Measurements from ENCODE around the gene TMEM218. TPM values are rescaled to one million over a fixed set of nuclear protein-coding genes. Genes with fewer than 3 reads are reported as not detected.

TMEM218 gene
- total RNA-seq, 1 donor from 2014 or later: 33.2 TPM

DNA sequence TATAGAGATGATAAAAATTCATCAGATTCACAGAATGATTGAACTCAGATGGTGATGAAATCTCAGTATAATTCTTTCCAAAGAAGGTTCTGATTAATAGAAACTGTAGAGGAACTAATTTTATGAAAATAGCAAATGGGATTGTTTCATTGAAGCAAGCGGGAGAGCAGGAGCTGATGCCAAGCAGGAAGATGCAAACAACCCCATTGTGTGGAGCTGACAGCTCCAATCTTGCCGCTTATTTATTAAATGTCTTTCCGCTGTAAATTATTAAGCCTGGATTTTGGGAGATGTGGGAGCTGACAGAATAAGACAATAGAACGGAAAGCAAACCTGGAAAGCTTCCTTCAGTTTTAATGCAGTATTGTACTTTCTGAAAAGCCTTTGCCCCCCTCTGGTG is 6.0 kb upstream of the TMEM218 start:
- no peak overlapping the region for H3K4me3 Mint-ChIP-seq
- no peak for DNase-seq (ENCODE audit: extremely low spot score, unreplicated experiment)
- no peak overlapping the region for H3K27ac Mint-ChIP-seq
- peaks cover 24% of the 10 kb centered on the region for H3K27me3 Mint-ChIP-seq
- no peaks in the 10 kb centered on the region for H3K36me3 Mint-ChIP-seq
- no peak for TF ChIP-seq CTCF (conservative IDR thresholded peaks at IDR 0.05)
- peaks cover 18% of the 10 kb centered on the region for H3K9me3 Mint-ChIP-seq
- H3K4me1 Mint-ChIP-seq (ENCODE audit: unreplicated experiment): peaks cover 4% of the 10 kb centered on the region

DNA sequence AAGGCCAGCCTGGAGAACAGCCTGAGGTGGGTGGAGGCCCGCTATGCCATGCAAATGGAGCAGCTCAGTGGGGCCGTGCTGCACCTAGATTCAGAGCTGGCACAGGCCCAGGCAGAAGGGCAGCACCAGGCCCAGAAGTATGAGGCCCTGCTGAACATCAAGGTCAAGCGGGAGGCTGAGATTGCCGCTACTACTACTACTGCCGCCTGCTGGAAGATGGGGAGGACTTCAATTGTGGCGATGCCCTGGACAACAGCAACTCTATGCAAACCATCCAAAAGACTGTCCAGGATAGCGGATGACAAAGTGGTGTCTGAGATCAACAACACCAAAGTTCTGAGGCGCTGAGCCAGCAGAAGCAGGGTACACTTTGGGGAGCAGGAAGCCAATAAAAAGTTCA is 3.1 kb upstream of the TMEM218 start:
- Mint-ChIP-seq H3K27ac (no peak overlapping the region), H3K36me3 (peaks cover 4% of the 10 kb centered on the region), H3K9me3 (peaks cover 23% of the 10 kb centered on the region), H3K4me1 (ENCODE audit: unreplicated experiment) (peaks cover 19% of the 10 kb centered on the region), H3K4me3 (no peak overlapping the region), H3K27me3 (peaks cover 17% of the 10 kb centered on the region)
- peak; percentile 24 for TF ChIP-seq CTCF (conservative IDR thresholded peaks at IDR 0.05)
- DNase-seq (ENCODE audit: extremely low spot score, unreplicated experiment): no peak

DNA sequence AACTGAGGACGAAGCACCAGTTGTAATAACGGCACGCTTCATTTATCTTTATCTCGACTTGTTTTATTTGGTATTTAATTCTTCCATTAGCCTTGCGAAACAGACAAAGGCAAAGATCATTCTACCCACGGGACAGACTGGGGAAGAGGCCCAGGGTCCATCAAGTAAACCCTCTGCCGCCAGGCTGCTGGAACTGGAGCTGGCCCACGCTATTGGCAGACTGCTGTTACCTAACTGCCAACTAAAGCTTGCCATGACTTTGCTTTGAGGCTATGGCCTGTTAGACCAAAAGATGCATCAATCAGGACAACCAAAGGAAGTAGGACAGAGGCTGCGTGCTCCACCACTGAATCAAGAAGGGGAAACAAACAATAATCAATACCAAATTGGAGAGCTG is 780 bp upstream of the TMEM218 start:
- H3K27ac Mint-ChIP-seq: peak overlapping the region; percentile 93
- TF ChIP-seq CTCF (conservative IDR thresholded peaks at IDR 0.05): no peak
- peak overlapping the region; percentile 99 for H3K4me3 Mint-ChIP-seq
- peaks cover 10% of the 10 kb centered on the region for H3K27me3 Mint-ChIP-seq
- H3K36me3 Mint-ChIP-seq: peaks cover 4% of the 10 kb centered on the region
- H3K9me3 Mint-ChIP-seq: peaks cover 23% of the 10 kb centered on the region
- H3K4me1 Mint-ChIP-seq (ENCODE audit: unreplicated experiment): peaks cover 19% of the 10 kb centered on the region
- no peak for DNase-seq (ENCODE audit: extremely low spot score, unreplicated experiment)

DNA sequence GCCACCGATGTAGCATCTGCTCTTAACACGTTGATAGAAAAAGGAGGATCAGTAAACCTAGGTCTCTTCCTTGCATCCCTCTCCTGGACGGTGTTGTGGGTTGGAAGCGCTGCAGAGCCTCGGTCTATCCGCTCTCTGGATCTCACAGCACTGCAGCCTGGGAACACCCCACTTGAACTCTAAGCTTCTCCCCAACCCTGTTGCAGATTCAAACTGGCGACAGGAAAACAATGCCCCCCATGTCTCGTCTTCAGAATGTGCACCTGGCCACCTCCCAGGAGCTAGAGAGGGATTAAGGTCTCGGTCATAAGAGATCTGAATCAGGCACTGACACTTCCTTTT is 454 bp downstream of the TMEM218 start:
- Mint-ChIP-seq H3K9me3 (peaks cover 23% of the 10 kb centered on the region), H3K4me1 (ENCODE audit: unreplicated experiment) (peaks cover 19% of the 10 kb centered on the region), H3K36me3 (peaks cover 4% of the 10 kb centered on the region), H3K27me3 (peaks cover 10% of the 10 kb centered on the region), H3K27ac (peak overlapping the region; percentile 93), H3K4me3 (peak overlapping the region; percentile 99)
- no peak for DNase-seq (ENCODE audit: extremely low spot score, unreplicated experiment)
- TF ChIP-seq CTCF (conservative IDR thresholded peaks at IDR 0.05): no peak

DNA sequence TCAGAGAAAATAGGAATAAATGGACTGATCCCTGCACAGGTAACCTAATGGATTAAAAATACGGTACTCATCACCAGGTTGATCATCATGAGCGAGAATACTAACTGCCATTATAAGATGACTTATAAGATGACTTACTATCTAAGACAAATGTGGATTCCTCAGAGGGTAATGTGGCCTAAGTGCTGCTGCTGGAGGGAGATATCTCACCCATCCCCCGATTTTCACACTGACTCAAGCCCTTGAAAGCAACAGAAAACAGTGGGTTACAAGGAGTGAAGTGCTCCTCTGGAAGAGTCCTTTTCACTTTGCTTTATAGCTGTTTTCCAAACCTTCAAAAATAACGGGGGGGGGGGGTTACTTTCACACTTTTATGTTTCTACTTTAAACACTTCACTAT is 920 bp downstream of the TMEM218 start:
- H3K4me1 Mint-ChIP-seq (ENCODE audit: unreplicated experiment): peaks cover 19% of the 10 kb centered on the region
- no peak for DNase-seq (ENCODE audit: extremely low spot score, unreplicated experiment)
- H3K27me3 Mint-ChIP-seq: peaks cover 7% of the 10 kb centered on the region
- H3K36me3 Mint-ChIP-seq: peaks cover 4% of the 10 kb centered on the region
- TF ChIP-seq CTCF (conservative IDR thresholded peaks at IDR 0.05): no peak
- no peak overlapping the region for H3K27ac Mint-ChIP-seq
- peak overlapping the region; percentile 99 for H3K4me3 Mint-ChIP-seq
- peaks cover 23% of the 10 kb centered on the region for H3K9me3 Mint-ChIP-seq

DNA sequence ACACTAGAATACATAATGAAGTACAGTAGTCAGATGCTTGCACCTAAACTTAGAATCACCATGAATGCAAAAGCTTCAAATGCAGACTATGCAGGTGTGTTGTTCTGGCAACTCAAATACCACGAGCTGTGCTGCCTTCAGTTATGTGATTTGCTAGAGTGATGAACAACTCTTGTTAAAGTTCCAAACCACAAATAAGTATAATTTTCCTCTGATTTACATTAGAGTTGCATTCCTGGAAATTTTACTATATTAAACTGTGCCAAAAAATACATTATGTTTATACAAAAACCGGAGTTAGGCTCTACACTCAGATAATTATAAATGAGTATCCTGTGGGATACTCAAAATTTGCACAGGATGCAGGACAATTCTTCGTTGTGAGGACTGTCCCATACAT is 3.0 kb downstream of the TMEM218 start:
- peaks cover 13% of the 10 kb centered on the region for H3K36me3 Mint-ChIP-seq
- H3K4me1 Mint-ChIP-seq (ENCODE audit: unreplicated experiment): peaks cover 19% of the 10 kb centered on the region

More for the DNA sequence above, 3.0 kb downstream of the TMEM218 start:
- no peak overlapping the region for H3K27ac Mint-ChIP-seq
- H3K4me3 Mint-ChIP-seq: no peak overlapping the region
- peaks cover 4% of the 10 kb centered on the region for H3K27me3 Mint-ChIP-seq
- H3K9me3 Mint-ChIP-seq: peaks cover 18% of the 10 kb centered on the region
- TF ChIP-seq CTCF (conservative IDR thresholded peaks at IDR 0.05): no peak
- DNase-seq (ENCODE audit: extremely low spot score, unreplicated experiment): no peak
